AG04450 (cell line): ENCODE data around the gene SOX1. TPM values are rescaled to one million over a fixed set of nuclear protein-coding genes. Genes with fewer than 3 reads are reported as not detected.

ENCODE experiments used
- CTCF ChIA-PET: fragments of 300-600, 350-600 bp; formaldehyde crosslinking; extraction: SDS; loops from one replicate; lab custom pipeline; 2022; ENCODE audit warnings: antibody characterized with exemption, inconsistent platforms; lab: Charles Lee
- POLR2A ChIA-PET: fragments of 350-600 bp; formaldehyde crosslinking; extraction: SDS; loops from one replicate; lab custom pipeline; 2021; ENCODE audit warnings: antibody characterized with exemption, inconsistent platforms; lab: Yijun Ruan, JAX
- DNase-seq: peaks from one replicate; pipeline ENCODE4 v3.0.0-alpha.2; 2011; ENCODE audit warnings: low read depth, low spot score
- H3K27ac ChIP-seq: one replicate; pipeline ENCODE4 v1.5.1; 2012; ENCODE audit warnings: low read depth, low read length, control low read depth
- H3K27me3 ChIP-seq: one replicate; pipeline ENCODE4 v1.6.0; 2012; ENCODE audit warnings: low read length; ENCODE audit not compliant: control insufficient read depth, insufficient read depth
- H3K4me3 ChIP-seq: 2 replicates; pipeline ENCODE4 v1.5.1; 2011; ENCODE audit warnings: mild to moderate bottlenecking, low read depth, low read length, control low read depth
- H3K9me3 ChIP-seq: 2 replicates; pipeline ENCODE4 v1.5.1; 2012; ENCODE audit warnings: low read length; ENCODE audit not compliant: control insufficient read depth, insufficient read depth
- CTCF ChIP-seq: IDR thresholded peaks from 2 replicates; pipeline ENCODE4 v1.5.1; 2011; ENCODE audit warnings: low read depth, low read length, control low read depth, inconsistent platforms
- polyA plus RNA-seq: library from polyadenylated mRNA; depleted of rRNA; stranded (reverse); fragments of >200 nt; gene quantifications from 2 replicates; pipeline ENCODE4 v1.2.3, GENCODE V29; 2011

SOX1 gene
- polyA plus RNA-seq, 1 experiment = not detected

- CTCF ChIA-PET = no interaction called here
- no peak for TF ChIP-seq CTCF
- Histone ChIP-seq H3K27ac (no peak overlapping the region), H3K4me3 (no peak overlapping the region), H3K27me3 (peaks cover 61% of the 10 kb centered on the region), H3K9me3 (peaks cover 5% of the 10 kb centered on the region; the same call in 1 of the 2 replicates)
- POLR2A ChIA-PET = no interaction called here
- DNase-seq = no peak
These were observed 11.1 kb upstream of the SOX1 start for GRCh38 chr13:112055915-112056269.

- ChIA-PET POLR2A (no interaction called here), CTCF (no interaction called here)
- Histone ChIP-seq H3K27ac (no peak overlapping the region), H3K4me3 (no peak overlapping the region), H3K9me3 (peaks cover 6% of the 10 kb centered on the region; the same call in 1 of the 2 replicates), H3K27me3 (peaks cover 64% of the 10 kb centered on the region)
- no peak for TF ChIP-seq CTCF
- DNase-seq = no peak
These were observed 10.6 kb upstream of the SOX1 start for GRCh38 chr13:112056284-112056727.

- ChIA-PET POLR2A (no interaction called here), CTCF (no interaction called here)
- H3K27me3 ChIP-seq = peaks cover 68% of the 10 kb centered on the region
- no peak overlapping the region for H3K27ac ChIP-seq
- TF ChIP-seq CTCF = no peak
- no peak for DNase-seq
- peaks cover 7% of the 10 kb centered on the region; the same call in 1 of the 2 replicates for H3K9me3 ChIP-seq
- no peak overlapping the region for H3K4me3 ChIP-seq
These were observed 10.1 kb upstream of the SOX1 start for GRCh38 chr13:112056739-112057438.

- ChIA-PET CTCF (no interaction called here), POLR2A (no interaction called here)
- Histone ChIP-seq H3K27ac (no peak overlapping the region), H3K9me3 (peaks cover 7% of the 10 kb centered on the region; the same call in 1 of the 2 replicates), H3K27me3 (peaks cover 72% of the 10 kb centered on the region), H3K4me3 (no peak overlapping the region)
- TF ChIP-seq CTCF = no peak
- DNase-seq = no peak
These were observed 9.6 kb upstream of the SOX1 start for GRCh38 chr13:112057439-112057735.

- no peak overlapping the region for H3K27ac ChIP-seq
- DNase-seq = no peak
- no peak for TF ChIP-seq CTCF
- CTCF ChIA-PET = no interaction called here
- H3K4me3 ChIP-seq = no peak overlapping the region
- H3K27me3 ChIP-seq = peaks cover 72% of the 10 kb centered on the region
- peaks cover 7% of the 10 kb centered on the region; the same call in 1 of the 2 replicates for H3K9me3 ChIP-seq
- POLR2A ChIA-PET = no interaction called here
These were observed 9.0 kb upstream of the SOX1 start for GRCh38 chr13:112057736-112058518.
